H1 (cell line): Measurements from ENCODE around the gene ULK3. TPM values are rescaled to one million over a fixed set of nuclear protein-coding genes. Genes with fewer than 3 reads are reported as not detected.

ENCODE experiments used
- CTCF ChIA-PET: fragments of 300-600 bp; sonication (Branson Sonifier 250); formaldehyde crosslinking; loops from one replicate; lab custom pipeline; 2021; ENCODE audit not compliant: partially characterized antibody; lab: Charles Lee
- POLR2A ChIA-PET: fragments of 300-600 bp; sonication (Branson Sonifier 250); formaldehyde crosslinking; loops from one replicate; lab custom pipeline; 2021; ENCODE audit warnings: inconsistent platforms; ENCODE audit not compliant: partially characterized antibody; lab: Charles Lee
- DNase-seq, 2 experiments: peaks; one replicate each; pipeline versions ENCODE4 v3.0.0 to v3.0.0-alpha.2; 2010 to 2022; ENCODE audit warnings: low spot score in 2 of 2, low read depth in 1 of 2, mixed read lengths in 1 of 2
- FAIRE-seq: peaks from 2 replicates; lab custom pipeline; 2011; peaks lifted over from hg19 to GRCh38; lab: Jason Lieb, UNC
- H2AFZ ChIP-seq: 2 replicates; pipeline ENCODE4 v1.8.1; 2012; ENCODE audit warnings: low read length, inconsistent platforms
- H2AK5ac ChIP-seq: 2 replicates; pipeline ENCODE4 v1.6.1; 2013; ENCODE audit warnings: low read depth, low read length
- H2BK120ac ChIP-seq: replicated peaks from 2 replicates; pipeline ENCODE3; 2013; ENCODE audit warnings: low read depth, low read length, inconsistent platforms
- H2BK12ac ChIP-seq: 2 replicates; pipeline ENCODE4 v1.6.1; 2013; ENCODE audit warnings: low read depth, low read length
- H2BK15ac ChIP-seq: 2 replicates; pipeline ENCODE4 v1.6.1; 2013; ENCODE audit warnings: low read length
- H2BK20ac ChIP-seq: 2 replicates; pipeline ENCODE4 v1.6.1; 2013; ENCODE audit warnings: low read length
- H2BK5ac ChIP-seq: 2 replicates; pipeline ENCODE4 v1.6.1; 2013; ENCODE audit warnings: low read depth, low read length
- H3K14ac ChIP-seq: 2 replicates; pipeline ENCODE4 v1.6.1; 2013; ENCODE audit warnings: inconsistent platforms; ENCODE audit not compliant: insufficient read length
- H3K18ac ChIP-seq: 2 replicates; pipeline ENCODE4 v1.6.1; 2013; ENCODE audit warnings: low read length; ENCODE audit errors: extremely low read depth
- H3K23ac ChIP-seq: 2 replicates; pipeline ENCODE4 v1.6.1; 2013; ENCODE audit warnings: inconsistent platforms; ENCODE audit not compliant: insufficient read length
- H3K23me2 ChIP-seq: 2 replicates; pipeline ENCODE4 v1.6.1; 2013; ENCODE audit warnings: low read depth, low read length
- H3K27ac ChIP-seq: 2 replicates; pipeline ENCODE4 v1.6.1; 2011; ENCODE audit warnings: low read depth, low read length, inconsistent platforms
- H3K27me3 ChIP-seq, 4 experiments: replicated peaks in 1 of 4; 1 replicate in 1 of 4; 2 replicates in 3 of 4; pipeline versions ENCODE4 v1.6.1 to v1.8.1; 2011 to 2013; ENCODE audit warnings: low read length in 3 of 4, mild to moderate bottlenecking in 3 of 4, inconsistent platforms in 2 of 4, mixed read lengths in 2 of 4, moderate library complexity in 1 of 4; ENCODE audit not compliant: control insufficient read depth in 3 of 4, insufficient read depth in 3 of 4; ENCODE audit errors: extremely low read depth in 1 of 4
- H3K36me3 ChIP-seq, 4 experiments: 2 replicates each; pipeline versions ENCODE4 v1.6.1 to v1.8.1; 2011 to 2013; ENCODE audit warnings: mild to moderate bottlenecking in 4 of 4, low read length in 3 of 4, moderate library complexity in 2 of 4, control low read depth in 1 of 4, inconsistent platforms in 1 of 4; ENCODE audit not compliant: insufficient read depth in 4 of 4, control insufficient read depth in 2 of 4
- H3K4ac ChIP-seq: replicated peaks from 2 replicates; pipeline ENCODE3; 2013; ENCODE audit warnings: low read length, low read depth, mixed read lengths, inconsistent platforms; ENCODE audit not compliant: insufficient read length
- H3K4me1 ChIP-seq, 4 experiments: replicated peaks in 1 of 4; 1 replicate in 1 of 4; 2 replicates in 3 of 4; pipeline versions ENCODE4 v1.6.1 to v1.8.1; 2011 to 2013; ENCODE audit warnings: low read length in 3 of 4, inconsistent platforms in 2 of 4, mixed read lengths in 1 of 4; ENCODE audit not compliant: insufficient read depth in 4 of 4, control insufficient read depth in 3 of 4
- H3K4me2 ChIP-seq, 2 experiments: 2 replicates each; pipeline versions ENCODE4 v1.6.1 to v1.8.1; 2011 to 2013; ENCODE audit warnings: low read depth in 2 of 2, low read length in 2 of 2, control low read depth in 1 of 2, inconsistent platforms in 1 of 2, mild to moderate bottlenecking in 1 of 2; ENCODE audit not compliant: insufficient read depth in 1 of 2
- H3K4me3 ChIP-seq, 4 experiments: fragments of 200-600, 300-600 bp in 1 of 4; sonication (generic), shearing (Covaris generic), sonication (Bioruptor Twin) in 1 of 4; 2 replicates each; pipeline versions ENCODE4 v1.5.1 to v1.8.1; 2011 to 2016; ENCODE audit warnings: low read length in 4 of 4, low read depth in 3 of 4, control low read depth in 2 of 4, inconsistent platforms in 2 of 4, mild to moderate bottlenecking in 2 of 4, mixed read lengths in 1 of 4, moderate library complexity in 1 of 4; ENCODE audit not compliant: insufficient read depth in 2 of 4; ENCODE audit errors: extremely low read depth in 1 of 4
- H3K56ac ChIP-seq: replicated peaks from 2 replicates; pipeline ENCODE3; 2013; ENCODE audit warnings: low read depth, mild to moderate bottlenecking, mixed read lengths, low read length, inconsistent platforms; ENCODE audit not compliant: insufficient read length
- H3K79me1 ChIP-seq: 2 replicates; pipeline ENCODE4 v1.6.1; 2013; ENCODE audit warnings: low read depth, low read length, control low read depth
- H3K79me2 ChIP-seq, 2 experiments: 2 replicates each; pipeline versions ENCODE4 v1.6.1 to v1.8.1; 2012 to 2013; ENCODE audit warnings: low read length in 2 of 2, mild to moderate bottlenecking in 2 of 2, inconsistent platforms in 1 of 2; ENCODE audit not compliant: insufficient read depth in 2 of 2, control insufficient read depth in 1 of 2
- H3K9ac ChIP-seq, 4 experiments: replicated peaks in 1 of 4; 1 replicate in 1 of 4; 2 replicates in 3 of 4; pipeline versions ENCODE4 v1.6.1 to v1.8.1; 2011 to 2013; ENCODE audit warnings: low read depth in 3 of 4, low read length in 3 of 4, control low read depth in 2 of 4, mild to moderate bottlenecking in 2 of 4, moderate library complexity in 2 of 4, inconsistent platforms in 1 of 4; ENCODE audit errors: extremely low read depth in 1 of 4
- H3K9me3 ChIP-seq, 2 experiments: 2 replicates each; pipeline versions ENCODE4 v1.6.1 to v1.8.1; 2012 to 2013; ENCODE audit warnings: mild to moderate bottlenecking in 2 of 2, moderate library complexity in 2 of 2, control low read depth in 1 of 2, inconsistent platforms in 1 of 2, low read depth in 1 of 2, low read length in 1 of 2, mixed read lengths in 1 of 2; ENCODE audit not compliant: insufficient read depth in 2 of 2
- H4K20me1 ChIP-seq, 2 experiments: replicated peaks in 1 of 2; 2 replicates each; pipeline versions ENCODE3 to v1.8.1; 2011 to 2013; ENCODE audit warnings: inconsistent platforms in 2 of 2, low read length in 2 of 2, mild to moderate bottlenecking in 1 of 2; ENCODE audit not compliant: insufficient read depth in 2 of 2, control insufficient read depth in 1 of 2
- H4K5ac ChIP-seq: 2 replicates; pipeline ENCODE4 v1.6.1; 2013; ENCODE audit warnings: low read length, low read depth, mixed read lengths, inconsistent platforms; ENCODE audit not compliant: insufficient read length
- H4K8ac ChIP-seq: 2 replicates; pipeline ENCODE4 v1.8.0; 2013; ENCODE audit warnings: mild to moderate bottlenecking, moderate library complexity, low read length, inconsistent platforms; ENCODE audit not compliant: insufficient read depth; ENCODE audit errors: extremely low read depth
- H4K91ac ChIP-seq: replicated peaks from 2 replicates; pipeline ENCODE3; 2013; ENCODE audit warnings: low read length, mixed read lengths, inconsistent platforms; ENCODE audit not compliant: insufficient read length
- EGR1 ChIP-seq: IDR thresholded peaks from 2 replicates; pipeline ENCODE4 v1.6.1; 2011; ENCODE audit warnings: low read depth, low read length, borderline replicate concordance
- SAP30 ChIP-seq: fragments of 300-600 bp; sonication (generic); IDR thresholded peaks from 2 replicates; pipeline ENCODE4 v1.7.1; 2012; ENCODE audit warnings: low read length, moderate library complexity, mild to moderate bottlenecking, inconsistent platforms; ENCODE audit not compliant: insufficient read depth, insufficient replicate concordance
- TEAD4 ChIP-seq: IDR thresholded peaks from 2 replicates; pipeline ENCODE4 v1.6.1; 2012; ENCODE audit warnings: low read depth, low read length, inconsistent platforms, mixed read lengths
- WGBS, 2 experiments: shearing (Covaris generic) in 1 of 2; methylation state at CpG; one replicate each; pipeline versions ENCODE4 v1.1.6 to v1.1.7; 2013 to 2015; ENCODE audit warnings: low lambda C conversion rate in 2 of 2, mixed read lengths in 2 of 2, inconsistent platforms in 1 of 2, low coverage in 1 of 2, missing lambda C conversion rate in 1 of 2; ENCODE audit not compliant: insufficient replicate concordance in 2 of 2, insufficient coverage in 1 of 2, insufficient read length in 1 of 2; ENCODE audit errors: extremely low coverage in 1 of 2, missing lambda C conversion rate in 1 of 2; 5-methylcytosine and 5-hydroxymethylcytosine counted together
- polyA plus RNA-seq, 7 experiments: library from polyadenylated mRNA; depleted of rRNA in 3 of 7; stranded (reverse) in 5 of 7; unstranded in 2 of 7; fragments of >200 nt in 5 of 7; fragments of 200-250 nt in 2 of 7; gene quantifications; 1 replicate in 5 of 7; 2 replicates in 1 of 7; 4 replicates in 1 of 7; pipeline versions ENCODE4 v1.2.1 to v1.2.3, GENCODE V29; 2011 to 2013; ENCODE audit warnings: missing spikeins in 2 of 7, mixed read lengths in 2 of 7
- total RNA-seq: library from RNA; stranded (reverse); fragmentation: NEBNext Ultra II Directional; extraction: Animal tissue kit (Norgen Biotek cat#: 25700); gene quantifications from 2 replicates; pipeline ENCODE4 v1.2.1, GENCODE V29; 2021

ULK3 gene
- total and polyA plus RNA-seq, 2 of the 8 experiments (the other 6 are each of a cell fraction or from before 2014, with no cell fraction given), result 27.1 to 34.4 TPM

DNA sequence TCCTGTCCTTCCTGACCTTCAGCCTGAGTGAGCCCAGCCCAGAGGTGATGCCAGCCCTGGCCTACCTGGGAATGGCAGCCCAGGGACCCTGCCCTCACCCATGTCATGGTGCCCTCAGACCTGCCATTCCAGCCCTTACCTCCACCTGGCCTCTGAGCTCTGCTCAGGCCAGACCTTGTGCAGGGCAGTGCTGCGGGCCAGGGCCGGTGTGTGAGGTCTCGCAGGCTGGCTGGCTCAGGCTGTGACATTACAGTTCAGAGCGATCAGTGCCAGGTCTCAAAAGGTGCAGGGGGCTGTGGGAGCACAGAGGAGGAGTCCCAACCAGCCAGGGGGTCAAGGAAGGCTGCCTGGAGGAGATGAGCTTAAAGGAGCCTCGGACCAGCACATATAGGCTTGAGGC, 22.9 kb downstream of the ULK3 start:
- H2BK120ac ChIP-seq, result no peak overlapping the region
- H3K36me3 ChIP-seq, result no peaks in the 10 kb centered on the region
- H3K4me1 ChIP-seq, result peaks cover 0 to 12% (median 6%) of the 10 kb centered on the region in 4 experiments; a peak in 6 of 7 replicates
- H2BK12ac ChIP-seq, result no peak overlapping the region
- FAIRE-seq (no peak), DNase-seq (no peak)
- no peak overlapping the region for H3K4me2 ChIP-seq
- no peak overlapping the region for H3K14ac ChIP-seq
- TF ChIP-seq TEAD4 (no peak), EGR1 (no peak), SAP30 (no peak)
- H2AFZ ChIP-seq, result no peak overlapping the region
- H3K9me3 ChIP-seq, result no peaks in the 10 kb centered on the region
- ChIA-PET CTCF (interaction anchor here (1.0 to 15.7 kb wide), 15 partner anchors 9 to 189 kb away, joined by 3 to 135 read pairs (median 8); no protein-coding TSS in a partner anchor), POLR2A (interaction anchor here (1.1 to 2.6 kb wide), 7 partner anchors 10 to 202 kb away, joined by 3 to 10 read pairs (median 3); no protein-coding TSS in a partner anchor)
- no peak overlapping the region for H3K27ac ChIP-seq
- no peak overlapping the region for H4K91ac ChIP-seq
- H2BK15ac ChIP-seq, result no peak overlapping the region; the same call in 1 of the 2 replicates
- H4K8ac ChIP-seq, result no peak overlapping the region
- 0 out of 2 replicates have a peak, but pooled peaks cover 2% of the 10 kb centered on the region for H3K23me2 ChIP-seq
- no peaks in the 10 kb centered on the region for H3K79me2 ChIP-seq
- H4K5ac ChIP-seq, result no peak overlapping the region
- no peak overlapping the region for H3K18ac ChIP-seq
- H3K4me3 ChIP-seq, result no peak overlapping the region
- no peak overlapping the region for H3K56ac ChIP-seq
- H3K4ac ChIP-seq, result no peak overlapping the region
- no peaks in the 10 kb centered on the region for H4K20me1 ChIP-seq
- WGBS, 2 experiments, result 87% methylated on average over 5 of the region's 5 CpGs; no CpG with 5 or more reads in 1 of the 2 experiments
- no peak overlapping the region for H3K23ac ChIP-seq
- H3K27me3 ChIP-seq, result peaks cover 0 to 15% (median 5%) of the 10 kb centered on the region in 4 experiments; a peak in 5 of 7 replicates
- no peak overlapping the region for H3K9ac ChIP-seq
- no peak overlapping the region for H2BK5ac ChIP-seq
- no peaks in the 10 kb centered on the region for H3K79me1 ChIP-seq
- no peak overlapping the region for H2AK5ac ChIP-seq
- no peak overlapping the region for H2BK20ac ChIP-seq
